ENCODE results near the gene BPIFB2. TPM values are rescaled to one million over a fixed set of nuclear protein-coding genes. Genes with fewer than 3 reads are reported as not detected.

BPIFB2 gene
- total RNA-seq, 1 donor from 2014 or later = not detected

DNA sequence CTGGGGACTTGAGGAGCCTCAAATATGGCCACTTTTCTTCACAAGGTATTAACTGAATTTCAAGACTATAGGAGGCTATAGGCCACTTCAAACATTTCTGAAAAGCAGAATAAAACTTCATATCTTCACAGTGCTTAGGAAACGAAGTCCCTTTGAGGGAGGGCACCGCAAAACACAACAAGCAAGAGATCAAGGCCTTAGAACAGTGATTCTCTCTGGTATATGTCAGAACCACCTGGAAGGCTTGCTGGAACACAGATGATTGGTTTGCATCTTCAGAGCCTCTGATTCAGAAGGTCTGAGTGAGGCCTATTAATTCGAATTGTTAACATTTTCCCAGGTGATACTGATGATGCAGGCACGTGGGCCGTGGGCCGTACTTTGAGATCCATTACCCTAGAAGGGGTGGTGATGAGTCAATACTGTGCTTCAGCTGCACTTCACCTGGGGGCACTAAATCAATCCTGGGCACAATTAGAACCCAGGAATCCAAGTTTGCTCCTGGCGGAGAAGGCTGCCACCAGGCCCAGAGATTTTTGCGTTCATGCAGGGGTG is 13.9 kb upstream of the BPIFB2 start:
- intact Hi-C loops (cut with micrococcal nuclease) = no loop called here
- Mint-ChIP-seq H3K27me3 (ENCODE audit: insufficient read depth) (no peaks in the 10 kb centered on the region), H3K27ac (no peak overlapping the region), H3K4me1 (ENCODE audit: low read depth) (peaks cover 11% of the 10 kb centered on the region), H3K9me3 (peaks cover 10% of the 10 kb centered on the region), H3K36me3 (ENCODE audit: low read depth) (no peaks in the 10 kb centered on the region), H3K4me3 (no peak overlapping the region)
- no peak for DNase-seq (ENCODE audit: low spot score)

DNA sequence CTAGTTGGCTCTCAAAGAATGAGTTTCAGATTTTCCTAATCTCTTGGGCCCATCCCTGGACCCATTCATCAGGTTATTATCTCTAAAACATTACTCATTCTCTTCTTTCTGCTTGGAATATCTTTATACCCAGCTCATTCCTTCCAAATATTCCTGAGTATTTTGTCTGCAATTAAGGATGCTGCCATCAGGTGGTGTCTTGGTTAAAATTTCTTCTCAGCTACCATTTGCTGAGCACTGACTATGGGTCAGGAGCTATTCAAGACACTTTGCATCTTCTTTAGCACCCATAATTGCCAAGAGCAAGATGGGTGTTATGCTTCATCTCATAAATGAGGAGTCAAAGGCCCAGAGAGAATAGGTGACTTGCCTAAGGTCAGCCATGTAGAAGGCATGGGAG is 11.7 kb upstream of the BPIFB2 start:
- Mint-ChIP-seq H3K4me3 (no peak overlapping the region), H3K27ac (no peak overlapping the region), H3K27me3 (ENCODE audit: insufficient read depth) (no peaks in the 10 kb centered on the region), H3K36me3 (ENCODE audit: low read depth) (no peaks in the 10 kb centered on the region), H3K9me3 (peaks cover 10% of the 10 kb centered on the region), H3K4me1 (ENCODE audit: low read depth) (peaks cover 11% of the 10 kb centered on the region)
- intact Hi-C loops (cut with micrococcal nuclease) = no loop called here
- no peak for DNase-seq (ENCODE audit: low spot score)

DNA sequence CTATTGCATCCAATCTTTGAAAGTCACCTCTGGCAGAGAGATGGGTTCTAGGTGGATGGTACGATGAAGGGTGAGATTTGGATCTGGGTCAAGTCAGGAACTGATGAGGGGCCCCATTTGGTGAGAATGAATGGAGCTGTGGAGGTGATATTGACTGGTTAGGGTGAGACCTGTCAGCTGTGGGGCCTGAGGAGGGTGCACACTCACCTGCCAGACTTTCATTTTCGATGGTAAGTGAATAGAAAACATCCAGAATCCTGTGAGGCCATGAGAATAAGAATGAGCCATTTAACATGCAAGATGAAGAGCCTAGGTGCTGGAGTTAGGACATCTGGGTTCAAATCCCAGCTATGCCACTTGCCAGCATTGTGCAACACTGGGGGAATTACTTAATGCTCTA is 10.1 kb upstream of the BPIFB2 start:
- H3K27me3 Mint-ChIP-seq (ENCODE audit: insufficient read depth) = no peaks in the 10 kb centered on the region
- H3K36me3 Mint-ChIP-seq (ENCODE audit: low read depth) = no peaks in the 10 kb centered on the region
- peaks cover 10% of the 10 kb centered on the region for H3K9me3 Mint-ChIP-seq
- no peak overlapping the region for H3K27ac Mint-ChIP-seq
- H3K4me3 Mint-ChIP-seq = no peak overlapping the region
- no peak for DNase-seq (ENCODE audit: low spot score)
- intact Hi-C loops (cut with micrococcal nuclease) = no loop called here
- peaks cover 11% of the 10 kb centered on the region for H3K4me1 Mint-ChIP-seq (ENCODE audit: low read depth)

DNA sequence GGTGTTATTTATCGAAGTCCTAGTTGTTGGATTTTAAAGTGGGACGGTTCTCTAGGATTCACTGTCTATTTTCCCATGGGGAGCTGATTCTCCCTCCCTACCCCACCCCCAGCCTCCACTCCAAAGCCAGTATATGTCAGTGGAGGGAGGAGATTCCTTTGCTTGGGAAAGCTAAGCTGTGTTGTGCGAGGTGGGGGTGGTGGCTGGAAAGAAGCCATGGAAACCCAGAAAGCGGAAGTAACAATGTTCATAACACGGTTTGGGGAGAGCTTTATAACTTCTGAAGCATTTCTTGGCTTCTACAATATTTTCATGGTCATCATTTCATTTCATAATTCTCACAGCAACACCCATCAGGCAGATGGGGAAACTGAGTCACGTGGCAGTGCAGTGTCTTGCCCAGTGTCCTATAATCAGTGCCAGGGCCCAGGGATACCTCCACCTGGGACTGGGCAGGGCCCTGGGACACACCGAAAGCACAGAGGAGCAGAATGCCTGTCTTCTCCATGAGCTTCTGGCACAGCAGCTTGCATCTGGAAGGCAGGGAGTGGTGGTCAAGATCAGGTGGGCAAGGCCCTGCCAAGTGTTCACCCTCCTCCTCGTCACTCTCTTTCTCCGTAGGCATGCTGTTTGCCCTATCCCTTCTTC is 7.8 kb upstream of the BPIFB2 start:
- H3K9me3 Mint-ChIP-seq = peaks cover 9% of the 10 kb centered on the region
- no peaks in the 10 kb centered on the region for H3K36me3 Mint-ChIP-seq (ENCODE audit: low read depth)
- no peak overlapping the region for H3K27ac Mint-ChIP-seq
- no peaks in the 10 kb centered on the region for H3K27me3 Mint-ChIP-seq (ENCODE audit: insufficient read depth)
- intact Hi-C loops (cut with micrococcal nuclease) = no loop called here
- peaks cover 11% of the 10 kb centered on the region for H3K4me1 Mint-ChIP-seq (ENCODE audit: low read depth)
- no peak overlapping the region for H3K4me3 Mint-ChIP-seq
- DNase-seq (ENCODE audit: low spot score) = no peak

DNA sequence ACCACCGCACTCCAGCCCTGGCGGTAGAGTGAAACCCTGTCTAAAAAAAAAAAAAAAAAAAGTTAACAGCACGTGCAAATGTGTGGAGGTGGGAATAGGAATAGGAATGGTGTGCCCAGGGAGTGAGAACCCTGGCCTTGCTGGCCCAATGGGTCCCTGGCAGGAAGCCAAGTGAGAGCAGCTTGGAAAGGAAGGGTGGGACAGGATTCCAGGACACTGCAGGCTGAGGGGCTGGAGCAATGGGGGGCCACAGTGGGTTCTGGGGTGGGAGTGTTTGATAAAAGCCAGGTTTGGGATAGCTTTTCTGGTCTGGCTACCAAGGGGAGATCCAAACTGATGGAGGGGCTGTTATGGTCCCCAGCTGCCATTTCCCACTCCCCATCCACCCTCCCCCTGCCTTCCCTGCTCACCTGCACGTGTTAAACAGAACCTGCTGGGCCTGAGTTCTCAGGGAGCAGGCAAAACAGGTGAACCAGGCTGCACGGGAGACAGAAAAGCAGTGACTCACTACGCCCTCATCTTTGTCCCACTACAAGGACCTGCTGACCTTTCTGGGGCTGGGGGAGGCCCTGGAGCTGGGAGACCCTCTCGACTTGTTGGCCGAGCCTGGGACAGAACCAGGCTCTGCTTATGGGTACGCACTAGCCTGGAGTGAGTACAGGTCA is 6.6 kb upstream of the BPIFB2 start:
- no peak for DNase-seq (ENCODE audit: low spot score)
- H3K9me3 Mint-ChIP-seq = peaks cover 8% of the 10 kb centered on the region
- H3K27ac Mint-ChIP-seq = no peak overlapping the region
- no peaks in the 10 kb centered on the region for H3K27me3 Mint-ChIP-seq (ENCODE audit: insufficient read depth)
- H3K36me3 Mint-ChIP-seq (ENCODE audit: low read depth) = no peaks in the 10 kb centered on the region
- intact Hi-C loops (cut with micrococcal nuclease) = no loop called here
- peaks cover 11% of the 10 kb centered on the region for H3K4me1 Mint-ChIP-seq (ENCODE audit: low read depth)
- H3K4me3 Mint-ChIP-seq = no peak overlapping the region

DNA sequence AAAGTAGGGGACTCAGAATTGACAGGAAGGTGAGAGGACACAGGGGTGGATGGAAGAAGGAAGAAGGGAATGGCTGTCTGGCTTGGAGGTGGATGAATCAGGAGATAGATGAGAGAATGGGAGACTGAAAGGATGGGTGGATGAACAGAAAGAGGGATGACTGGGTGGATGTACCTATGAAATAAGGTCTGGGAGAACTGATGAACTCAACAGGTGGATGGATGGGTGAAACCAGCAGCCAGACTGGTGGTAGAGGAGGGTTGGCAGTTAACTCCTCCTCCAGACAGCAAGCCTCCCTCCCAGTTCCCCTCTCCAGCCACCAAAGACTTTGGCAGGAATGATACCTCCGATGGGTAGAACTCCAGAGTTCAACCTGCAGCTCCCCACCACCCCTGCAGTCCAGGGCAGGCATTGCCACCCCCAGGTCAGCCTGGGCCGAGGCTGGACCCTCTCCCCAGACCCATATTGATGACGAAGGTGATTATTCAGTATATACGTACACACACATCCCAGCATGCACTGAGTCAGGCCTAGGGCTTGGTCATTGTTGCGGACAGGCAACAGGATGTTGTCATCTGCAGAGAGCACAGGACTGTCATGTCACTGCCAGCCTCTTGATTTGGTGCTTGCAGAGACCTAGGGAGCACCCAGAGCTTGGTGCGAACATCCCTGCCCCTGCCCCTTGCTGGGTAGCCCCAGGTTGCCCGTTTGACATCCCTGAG is 5.3 kb upstream of the BPIFB2 start:
- Mint-ChIP-seq H3K4me1 (ENCODE audit: low read depth) (peaks cover 7% of the 10 kb centered on the region), H3K27me3 (ENCODE audit: insufficient read depth) (no peaks in the 10 kb centered on the region), H3K9me3 (peaks cover 5% of the 10 kb centered on the region), H3K4me3 (no peak overlapping the region), H3K27ac (no peak overlapping the region), H3K36me3 (ENCODE audit: low read depth) (no peaks in the 10 kb centered on the region)
- intact Hi-C loops (cut with micrococcal nuclease) = no loop called here
- no peak for DNase-seq (ENCODE audit: low spot score)

DNA sequence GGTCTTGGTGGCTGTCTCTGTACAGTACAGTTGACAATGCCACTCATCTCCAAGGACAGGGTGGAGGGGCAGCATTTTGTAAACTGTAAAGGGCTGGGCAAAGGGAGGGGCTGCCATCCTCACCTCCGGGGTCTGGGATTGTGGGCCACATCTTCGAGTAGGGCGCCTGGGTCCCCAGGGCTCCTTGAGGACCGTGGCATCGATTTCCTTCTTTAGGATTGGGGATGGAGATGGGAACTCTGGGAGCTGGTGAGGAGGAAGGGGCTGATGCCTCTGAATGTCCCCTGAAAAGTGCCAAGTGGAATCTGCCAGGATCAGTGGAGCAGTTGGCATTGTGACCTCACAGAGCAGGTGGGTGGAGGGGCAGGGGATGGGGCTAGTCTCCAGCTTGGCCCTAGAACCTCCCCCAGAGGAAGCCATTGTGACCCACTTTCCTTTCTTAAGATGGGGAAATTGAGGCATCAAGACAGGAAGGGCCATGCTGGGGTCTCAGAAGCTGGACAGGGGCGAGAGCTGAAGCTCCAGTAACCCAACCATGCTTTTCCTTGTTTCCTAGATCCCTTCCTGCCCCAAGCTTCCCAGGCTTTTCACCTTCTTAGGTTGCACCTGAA is 3.3 kb upstream of the BPIFB2 start, which contains the start of gene SUN5:
Gene SUN5 (minus strand): TSS at position 293 of the 611 bp plus-strand sequence. CDS start 93 bp downstream, at position 200.
- DNase-seq (ENCODE audit: low spot score) = no peak
- Mint-ChIP-seq H3K4me1 (ENCODE audit: low read depth) (no peaks in the 10 kb centered on the region), H3K27me3 (ENCODE audit: insufficient read depth) (no peaks in the 10 kb centered on the region), H3K27ac (no peak within 1 kb of the TSS), H3K9me3 (peaks cover 5% of the 10 kb centered on the region), H3K4me3 (no peak within 1 kb of the TSS), H3K36me3 (ENCODE audit: low read depth) (no peaks in the 10 kb centered on the region)
- intact Hi-C loops (cut with micrococcal nuclease) = no loop called here

DNA sequence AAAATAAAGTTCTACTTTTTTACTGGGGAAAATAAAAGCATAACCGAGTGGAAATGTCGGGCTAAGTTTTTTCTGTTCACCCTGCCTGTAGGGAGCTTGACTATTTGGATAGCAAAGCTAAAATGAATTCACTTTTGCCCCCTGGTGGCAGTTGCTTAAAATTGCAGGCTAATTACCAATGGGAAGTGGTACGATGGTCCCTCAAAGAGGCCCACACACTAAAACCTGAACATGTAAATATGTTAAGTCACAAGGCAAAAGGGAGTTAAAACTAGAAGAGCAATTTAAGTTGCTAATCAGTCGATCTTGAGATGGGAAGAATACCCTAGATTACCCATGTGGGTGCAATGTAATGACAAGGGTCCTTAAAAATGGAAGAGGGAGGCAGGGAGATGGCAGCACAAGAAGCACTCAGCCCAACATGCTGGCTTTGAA is 2.4 kb upstream of the BPIFB2 start:
- Mint-ChIP-seq H3K27ac (no peak overlapping the region), H3K9me3 (peaks cover 5% of the 10 kb centered on the region), H3K36me3 (ENCODE audit: low read depth) (no peaks in the 10 kb centered on the region), H3K27me3 (ENCODE audit: insufficient read depth) (no peaks in the 10 kb centered on the region), H3K4me3 (no peak overlapping the region), H3K4me1 (ENCODE audit: low read depth) (no peaks in the 10 kb centered on the region)
- peak; percentile 5 for DNase-seq (ENCODE audit: low spot score)
- intact Hi-C loops (cut with micrococcal nuclease) = loop anchor here (1.0 kb wide), 3 partner anchors 60 to 215 kb away; no protein-coding TSS in a partner anchor

DNA sequence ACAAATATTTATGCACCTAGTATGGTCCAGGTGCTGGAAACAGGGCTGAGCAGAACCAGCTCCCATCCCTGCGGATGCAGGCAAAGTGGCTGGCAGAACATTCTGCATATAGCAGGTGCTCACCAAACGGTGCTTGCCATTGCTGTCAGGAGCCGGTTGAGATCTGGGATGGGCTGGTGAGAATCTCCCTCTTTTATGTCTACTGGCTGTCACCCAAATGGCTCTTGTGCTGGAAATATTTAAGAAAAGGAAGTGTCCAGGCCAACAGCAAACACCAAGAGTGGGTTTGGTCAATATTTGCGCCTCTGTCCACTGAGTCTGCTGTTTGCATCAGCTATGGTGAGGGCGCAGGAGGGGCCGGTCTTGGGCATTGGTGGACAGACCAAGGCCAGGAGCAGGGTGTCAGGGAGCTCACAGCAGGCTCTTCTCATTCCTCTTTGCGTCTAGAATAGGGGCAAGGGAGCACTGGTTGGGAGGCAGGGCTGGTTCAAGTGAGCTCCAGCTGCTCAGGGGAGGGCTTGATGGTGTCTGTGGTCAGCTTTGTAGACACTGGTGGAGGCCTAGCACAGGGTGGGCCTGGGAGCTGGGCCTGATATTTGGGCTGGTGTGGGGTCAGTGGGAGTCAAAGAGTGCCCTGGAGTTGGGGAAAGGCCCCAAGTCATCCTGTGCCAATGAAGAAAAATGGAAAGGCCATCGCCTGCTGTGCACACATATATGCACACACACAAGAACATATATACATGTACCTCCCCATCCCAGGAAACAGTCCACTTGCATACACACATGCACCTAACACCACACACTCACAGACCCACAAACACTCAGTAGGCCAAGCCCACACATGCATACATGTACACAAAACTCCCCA is 1.4 kb upstream of the BPIFB2 start:
- no peaks in the 10 kb centered on the region for H3K36me3 Mint-ChIP-seq (ENCODE audit: low read depth)
- peaks cover 5% of the 10 kb centered on the region for H3K9me3 Mint-ChIP-seq
- no peak for DNase-seq (ENCODE audit: low spot score)
- intact Hi-C loops (cut with micrococcal nuclease) = loop anchor here (1.0 kb wide), 3 partner anchors 61 to 216 kb away; no protein-coding TSS in a partner anchor
- no peaks in the 10 kb centered on the region for H3K4me1 Mint-ChIP-seq (ENCODE audit: low read depth)
- H3K27me3 Mint-ChIP-seq (ENCODE audit: insufficient read depth) = no peaks in the 10 kb centered on the region
- no peak overlapping the region for H3K27ac Mint-ChIP-seq
- no peak overlapping the region for H3K4me3 Mint-ChIP-seq

DNA sequence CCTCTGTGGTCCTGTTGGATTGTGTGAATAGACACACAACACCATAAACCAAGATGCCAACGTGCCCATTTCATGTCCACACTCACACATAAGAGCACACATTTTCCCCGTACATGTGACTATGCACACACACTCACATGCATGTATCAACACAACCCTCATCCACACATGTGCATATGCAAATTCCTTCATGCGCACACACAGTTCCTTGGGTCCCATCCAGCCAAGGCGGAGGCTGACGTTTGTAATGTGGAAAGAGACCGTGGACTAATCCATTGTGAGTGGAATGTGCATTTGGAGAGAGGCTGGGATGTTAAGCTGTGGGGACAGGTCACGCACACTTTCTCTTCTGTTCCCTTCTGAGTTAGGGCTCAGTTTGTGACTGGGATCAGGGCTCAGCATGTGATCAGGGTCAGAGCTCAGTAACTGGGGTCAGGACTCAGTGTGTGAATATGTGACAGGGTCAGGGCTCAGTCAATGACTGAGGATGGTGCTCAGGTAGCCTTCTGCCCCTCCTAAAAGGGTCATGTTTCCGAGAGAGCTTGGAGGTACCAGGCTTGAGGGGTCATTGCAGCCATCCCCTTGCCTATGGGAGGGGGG is 628 bp upstream of the BPIFB2 start:
- Mint-ChIP-seq H3K27ac (no peak overlapping the region), H3K36me3 (ENCODE audit: low read depth) (no peaks in the 10 kb centered on the region), H3K27me3 (ENCODE audit: insufficient read depth) (no peaks in the 10 kb centered on the region), H3K9me3 (peaks cover 5% of the 10 kb centered on the region), H3K4me1 (ENCODE audit: low read depth) (no peaks in the 10 kb centered on the region), H3K4me3 (no peak overlapping the region)
- DNase-seq (ENCODE audit: low spot score) = no peak
- intact Hi-C loops (cut with micrococcal nuclease) = no loop called here

DNA sequence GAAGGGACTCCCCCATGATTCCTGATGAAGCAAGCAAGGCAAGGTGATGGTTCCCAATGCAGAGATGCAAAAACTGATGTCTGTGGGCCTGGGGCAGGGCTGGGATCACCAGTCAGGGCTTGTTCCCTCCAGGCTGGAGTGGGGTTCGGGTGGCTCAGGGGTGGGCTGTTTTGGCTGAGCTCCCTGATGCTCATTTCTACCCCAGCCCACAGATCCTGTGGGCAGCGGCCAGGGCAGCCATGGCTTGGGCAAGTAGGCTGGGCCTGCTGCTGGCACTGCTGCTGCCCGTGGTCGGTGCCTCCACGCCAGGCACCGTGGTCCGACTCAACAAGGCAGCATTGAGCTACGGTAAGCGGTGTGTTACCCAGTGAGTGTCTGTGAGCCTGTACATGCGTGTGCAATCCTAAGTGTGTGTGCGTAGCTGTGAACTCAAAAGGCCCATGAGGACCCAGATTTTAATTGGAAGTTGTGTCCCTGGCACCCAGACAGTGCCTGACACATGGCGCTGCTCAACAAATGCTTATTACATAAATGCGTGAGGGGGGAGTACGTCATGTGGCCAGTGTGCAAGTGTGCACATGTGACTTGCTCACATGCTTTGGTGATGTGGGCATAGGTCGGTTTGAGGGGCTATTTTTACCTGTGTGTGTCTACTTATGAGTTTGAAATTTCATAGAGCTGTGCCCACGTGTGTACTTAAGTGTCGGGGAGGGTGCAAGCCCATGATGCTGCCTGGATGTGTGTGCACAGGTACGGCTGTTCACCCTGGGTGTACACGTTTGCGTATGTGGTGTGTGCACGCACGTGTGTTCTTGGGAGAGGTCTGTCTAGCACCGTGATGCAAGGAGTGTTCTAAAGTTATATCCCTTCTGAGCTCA is 1.1 kb downstream of the BPIFB2 start:
- Mint-ChIP-seq H3K4me1 (ENCODE audit: low read depth) (no peaks in the 10 kb centered on the region), H3K27ac (no peak overlapping the region), H3K27me3 (ENCODE audit: insufficient read depth) (no peaks in the 10 kb centered on the region), H3K36me3 (ENCODE audit: low read depth) (no peaks in the 10 kb centered on the region), H3K9me3 (peaks cover 5% of the 10 kb centered on the region), H3K4me3 (no peak overlapping the region)
- intact Hi-C loops (cut with micrococcal nuclease) = no loop called here
- no peak for DNase-seq (ENCODE audit: low spot score)
